Mesothelial cell of epicardium (in vitro differentiated cells): ENCODE data around the gene ITGA5. TPM values are rescaled to one million over a fixed set of nuclear protein-coding genes. Genes with fewer than 3 reads are reported as not detected.

Experiments
- DNase-seq, 2 experiments: peaks; one replicate each; pipeline ENCODE4 v3.0.0; 2021; ENCODE audit warnings: low spot score in 2 of 2; ENCODE audit not compliant: unreplicated experiment in 2 of 2
- H3K27ac Mint-ChIP-seq: 2 replicates; pipeline ENCODE4 v1.8.0; 2021; ENCODE audit warnings: mixed read lengths
- H3K27me3 Mint-ChIP-seq: 2 replicates; pipeline ENCODE4 v1.8.0; 2021; ENCODE audit warnings: low read depth, mixed read lengths
- H3K36me3 Mint-ChIP-seq: 2 replicates; pipeline ENCODE4 v1.8.0; 2021; ENCODE audit warnings: mixed read lengths
- H3K4me1 Mint-ChIP-seq: 2 replicates; pipeline ENCODE4 v1.8.0; 2021; ENCODE audit warnings: mixed read lengths
- H3K4me3 Mint-ChIP-seq: 2 replicates; pipeline ENCODE4 v1.8.0; 2021; ENCODE audit warnings: mild to moderate bottlenecking, moderate library complexity, mixed read lengths
- H3K9me3 Mint-ChIP-seq: 2 replicates; pipeline ENCODE4 v1.8.0; 2021; ENCODE audit warnings: mixed read lengths
- CTCF ChIP-seq: fragments of 200-600 bp; sonication (generic); IDR thresholded peaks from one replicate; pipeline ENCODE4 v1.5.0; 2021; ENCODE audit warnings: antibody characterized with exemption; ENCODE audit not compliant: unreplicated experiment
- total RNA-seq: library from RNA; stranded (reverse); gene quantifications from 3 replicates; pipeline ENCODE4 v1.2.1, GENCODE V29; 2021

ITGA5 gene
- total RNA-seq, 1 donor from 2014 or later = 65.3 TPM

GRCh38 chr12:54420766-54421144 lies 1.7 kb upstream of the ITGA5 start:
- DNase-seq = no peak
- Mint-ChIP-seq H3K4me3 (peak overlapping the region; percentile 33), H3K27ac (peak overlapping the region; percentile 84), H3K36me3 (no peaks in the 10 kb centered on the region), H3K4me1 (peaks cover 30% of the 10 kb centered on the region), H3K27me3 (peaks cover 19% of the 10 kb centered on the region), H3K9me3 (no peaks in the 10 kb centered on the region)
- no peak for TF ChIP-seq CTCF

- Mint-ChIP-seq H3K4me3 (peak overlapping the region; percentile 86), H3K36me3 (no peaks in the 10 kb centered on the region), H3K27ac (peak overlapping the region; percentile 87), H3K27me3 (peaks cover 9% of the 10 kb centered on the region), H3K9me3 (no peaks in the 10 kb centered on the region), H3K4me1 (peaks cover 27% of the 10 kb centered on the region)
- DNase-seq = peak in 1 of 2 experiments; percentile 45
- no peak for TF ChIP-seq CTCF
Measured at GRCh38 chr12:54418441-54419087, 502 bp downstream of the ITGA5 start.

- Mint-ChIP-seq H3K27ac (peak overlapping the region; percentile 87), H3K9me3 (no peaks in the 10 kb centered on the region), H3K36me3 (no peaks in the 10 kb centered on the region), H3K4me1 (peaks cover 27% of the 10 kb centered on the region), H3K4me3 (peak overlapping the region; percentile 86), H3K27me3 (peaks cover 5% of the 10 kb centered on the region)
- TF ChIP-seq CTCF = no peak
- DNase-seq = peak in 1 of 2 experiments; percentile 45
Measured at GRCh38 chr12:54417712-54418440, 1.2 kb downstream of the ITGA5 start.

GRCh38 chr12:54416687-54417603 lies 2.1 kb downstream of the ITGA5 start:
- peaks cover 27% of the 10 kb centered on the region for H3K4me1 Mint-ChIP-seq
- H3K27me3 Mint-ChIP-seq = peaks cover 2% of the 10 kb centered on the region
- peak overlapping the region; percentile 87 for H3K27ac Mint-ChIP-seq
- peak overlapping the region; percentile 86 for H3K4me3 Mint-ChIP-seq
- TF ChIP-seq CTCF = no peak
- DNase-seq = no peak
- no peaks in the 10 kb centered on the region for H3K9me3 Mint-ChIP-seq
- no peaks in the 10 kb centered on the region for H3K36me3 Mint-ChIP-seq

- Mint-ChIP-seq H3K27me3 (no peaks in the 10 kb centered on the region), H3K4me3 (no peak overlapping the region), H3K9me3 (no peaks in the 10 kb centered on the region), H3K36me3 (peaks cover 2% of the 10 kb centered on the region), H3K27ac (no peak overlapping the region), H3K4me1 (peaks cover 18% of the 10 kb centered on the region)
- DNase-seq = no peak
- no peak for TF ChIP-seq CTCF
Measured at GRCh38 chr12:54415221-54415929, 3.7 kb downstream of the ITGA5 start.
